Upper lobe of left lung (tissue), 6 donors: ENCODE measurements around the gene SH3GL1. TPM values are rescaled to one million over a fixed set of nuclear protein-coding genes. Genes with fewer than 3 reads are reported as not detected.
A peak's percentile ranks its signal among the peaks of the same experiment; 100 is the strongest.

ENCODE experiments used
- ATAC-seq, 2 donors: fragments of 200-7000 bp; cut with Tn5 transposase; one replicate each; pipeline ENCODE4 v1.9.1; 2022; ENCODE audit warnings: mild to moderate bottlenecking in 2 of 2, moderate library complexity in 2 of 2; ENCODE audit not compliant: low FRiP score in 2 of 2
- DNase-seq, 2 donors: peaks; one replicate each; pipeline ENCODE4 v3.0.0-alpha.2; 2019 to 2020
- H3K27ac ChIP-seq, 4 donors: fragments of 200-600 bp; sonication (generic); one replicate each; pipeline ENCODE4 v1.5.1; 2016 to 2019
- H3K27me3 ChIP-seq, 4 donors: fragments of 200-600 bp; sonication (generic); one replicate each; pipeline ENCODE4 v1.5.1; 2017 to 2019
- H3K36me3 ChIP-seq, 4 donors: fragments of 200-600 bp; sonication (generic); one replicate each; pipeline ENCODE4 v1.5.1; 2016 to 2019
- H3K4me1 ChIP-seq, 4 donors: fragments of 200-600 bp; sonication (generic); one replicate each; pipeline ENCODE4 v1.5.1; 2018 to 2019
- H3K4me3 ChIP-seq, 4 donors: fragments of 200-600 bp; sonication (generic); one replicate each; pipeline ENCODE4 v1.5.1; 2017 to 2019; ENCODE audit warnings: mild to moderate bottlenecking in 2 of 4, moderate library complexity in 1 of 4
- H3K9me3 ChIP-seq, 4 donors: fragments of 200-600 bp; sonication (generic); one replicate each; pipeline ENCODE4 v1.5.1; 2018 to 2019
- CTCF ChIP-seq, 6 experiments: fragments of 450-650 bp in 4 of 6; fragments of 200-600 bp in 2 of 6; sonication (generic) in 2 of 6; IDR thresholded peaks; one replicate each; pipeline ENCODE4 v1.5.1; 2016 to 2019; ENCODE audit warnings: antibody characterized with exemption in 6 of 6
- EP300 ChIP-seq, 4 donors: sonication (generic); formaldehyde crosslinking; IDR thresholded peaks; one replicate each; pipeline ENCODE4 v1.5.1; 2017; ENCODE audit warnings: antibody characterized with exemption in 4 of 4, control low read depth in 2 of 4
- POLR2A ChIP-seq, 4 donors: fragments of 450-650 bp; IDR thresholded peaks; one replicate each; pipeline ENCODE4 v1.5.1; 2016 to 2017; ENCODE audit warnings: antibody characterized with exemption in 4 of 4, mild to moderate bottlenecking in 2 of 4
- POLR2AphosphoS5 ChIP-seq, 2 donors: sonication (generic); formaldehyde crosslinking; IDR thresholded peaks; one replicate each; pipeline ENCODE4 v1.5.1; 2017; ENCODE audit warnings: antibody characterized with exemption in 2 of 2
- WGBS, 2 donors: methylation state at CpG; one replicate each; pipeline ENCODE4 v1.1.5; 2017 to 2018; 5-methylcytosine and 5-hydroxymethylcytosine counted together
- total RNA-seq, 6 donors: library from RNA; depleted of rRNA in 4 of 6; stranded (reverse); fragments of >200 nt in 4 of 6; gene quantifications; one replicate each; pipeline versions ENCODE4 v1.1.0 to v1.2.1, GENCODE V29; 2016 to 2021
- donor health status: DM: no; HTN: no; CAD: no; lungs with moderate emphysema.
- donor health status: DM: no; HTN: yes; CAD: no; lungs with severe emphysema.

Gene SH3GL1
- total RNA-seq, 6 donors from 2014 or later: 27.4 to 60.1 (median 53.8) TPM

- Histone ChIP-seq H3K9me3 (no peaks in the 10 kb centered on the region), H3K4me3 (no peak overlapping the region), H3K4me1 (peaks cover 0 to 6% (median 3%) of the 10 kb centered on the region in 4 donors), H3K27ac (peak overlapping the region in 1 of 4 donors; percentile 4), H3K27me3 (no peaks in the 10 kb centered on the region), H3K36me3 (peaks cover 0 to 45% (median 24%) of the 10 kb centered on the region in 4 donors)
- ATAC-seq (no peak), DNase-seq (no peak)
- TF ChIP-seq POLR2AphosphoS5 (IDR thresholded peaks at IDR 0.05): no peak
- no peak for TF ChIP-seq POLR2A (IDR thresholded peaks at IDR 0.05)
- TF ChIP-seq CTCF (IDR thresholded peaks at IDR 0.05): no peak
- TF ChIP-seq EP300 (IDR thresholded peaks at IDR 0.05): no peak
- 84 to 96% methylated on average over 8 to 16 of the region's 16 CpGs for WGBS, 2 donors
These were observed 28.9 kb upstream of the SH3GL1 start for GRCh38 chr19:4429256-4429655.

GRCh38 chr19:4428326-4428975, 28.1 kb upstream of the SH3GL1 start:
- Histone ChIP-seq H3K4me3 (no peak overlapping the region), H3K36me3 (peaks cover 0 to 46% (median 21%) of the 10 kb centered on the region in 4 donors), H3K9me3 (no peaks in the 10 kb centered on the region), H3K27ac (no peak overlapping the region), H3K4me1 (peaks cover 0 to 6% (median 3%) of the 10 kb centered on the region in 4 donors), H3K27me3 (no peaks in the 10 kb centered on the region)
- DNase-seq (no peak), ATAC-seq (no peak)
- 89 to 94% methylated on average over 8 to 20 of the region's 20 CpGs for WGBS, 2 donors
- no peak for TF ChIP-seq EP300 (IDR thresholded peaks at IDR 0.05)
- no peak for TF ChIP-seq POLR2A (IDR thresholded peaks at IDR 0.05)
- TF ChIP-seq CTCF (IDR thresholded peaks at IDR 0.05): no peak
- no peak for TF ChIP-seq POLR2AphosphoS5 (IDR thresholded peaks at IDR 0.05)

- Histone ChIP-seq H3K27ac (no peak overlapping the region), H3K27me3 (no peaks in the 10 kb centered on the region), H3K9me3 (no peaks in the 10 kb centered on the region), H3K36me3 (peaks cover 0 to 38% (median 11%) of the 10 kb centered on the region in 4 donors), H3K4me1 (peaks cover 0 to 8% (median 2%) of the 10 kb centered on the region in 4 donors), H3K4me3 (no peak overlapping the region)
- ATAC-seq (no peak), DNase-seq (no peak)
- TF ChIP-seq POLR2AphosphoS5 (IDR thresholded peaks at IDR 0.05) (peak in 1 of 2 donors; percentile 38), CTCF (IDR thresholded peaks at IDR 0.05) (no peak)
- 89 to 92% methylated on average over 6 of the region's 6 CpGs for WGBS, 2 donors
These were observed 25.2 kb upstream of the SH3GL1 start for GRCh38 chr19:4425537-4425936.

GRCh38 chr19:4423416-4424126, 23.2 kb upstream of the SH3GL1 start:
- TF ChIP-seq POLR2AphosphoS5 (IDR thresholded peaks at IDR 0.05) (no peak), CTCF (IDR thresholded peaks at IDR 0.05) (no peak), POLR2A (IDR thresholded peaks at IDR 0.05) (no peak), EP300 (IDR thresholded peaks at IDR 0.05) (no peak)
- Histone ChIP-seq H3K4me1 (peaks cover 0 to 8% (median 6%) of the 10 kb centered on the region in 4 donors), H3K36me3 (peaks cover 0 to 29% (median 7%) of the 10 kb centered on the region in 4 donors), H3K27me3 (no peaks in the 10 kb centered on the region), H3K9me3 (no peaks in the 10 kb centered on the region), H3K27ac (no peak overlapping the region), H3K4me3 (no peak overlapping the region)
- 87 to 93% methylated on average over 16 of the region's 16 CpGs for whole genome bisulfite sequencing, 2 donors
- ATAC-seq (no peak), DNase-seq (no peak)
